Activated CD4-positive, alpha-beta T cell treated with anti-CD3 and anti-CD28 coated beads for 48 hours (primary cell): ENCODE results near the gene CD37.
"Not testable (repeated sequence)": the region's sequence is repeated elsewhere in the genome, so short reads cannot be mapped to it uniquely, and the experiment has no call there.

Experiments used
- DNase-seq: peaks from one replicate; pipeline ENCODE4 v3.0.0-alpha.2; 2020

Gene CD37, protein sequence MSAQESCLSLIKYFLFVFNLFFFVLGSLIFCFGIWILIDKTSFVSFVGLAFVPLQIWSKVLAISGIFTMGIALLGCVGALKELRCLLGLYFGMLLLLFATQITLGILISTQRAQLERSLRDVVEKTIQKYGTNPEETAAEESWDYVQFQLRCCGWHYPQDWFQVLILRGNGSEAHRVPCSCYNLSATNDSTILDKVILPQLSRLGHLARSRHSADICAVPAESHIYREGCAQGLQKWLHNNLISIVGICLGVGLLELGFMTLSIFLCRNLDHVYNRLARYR

DNA sequence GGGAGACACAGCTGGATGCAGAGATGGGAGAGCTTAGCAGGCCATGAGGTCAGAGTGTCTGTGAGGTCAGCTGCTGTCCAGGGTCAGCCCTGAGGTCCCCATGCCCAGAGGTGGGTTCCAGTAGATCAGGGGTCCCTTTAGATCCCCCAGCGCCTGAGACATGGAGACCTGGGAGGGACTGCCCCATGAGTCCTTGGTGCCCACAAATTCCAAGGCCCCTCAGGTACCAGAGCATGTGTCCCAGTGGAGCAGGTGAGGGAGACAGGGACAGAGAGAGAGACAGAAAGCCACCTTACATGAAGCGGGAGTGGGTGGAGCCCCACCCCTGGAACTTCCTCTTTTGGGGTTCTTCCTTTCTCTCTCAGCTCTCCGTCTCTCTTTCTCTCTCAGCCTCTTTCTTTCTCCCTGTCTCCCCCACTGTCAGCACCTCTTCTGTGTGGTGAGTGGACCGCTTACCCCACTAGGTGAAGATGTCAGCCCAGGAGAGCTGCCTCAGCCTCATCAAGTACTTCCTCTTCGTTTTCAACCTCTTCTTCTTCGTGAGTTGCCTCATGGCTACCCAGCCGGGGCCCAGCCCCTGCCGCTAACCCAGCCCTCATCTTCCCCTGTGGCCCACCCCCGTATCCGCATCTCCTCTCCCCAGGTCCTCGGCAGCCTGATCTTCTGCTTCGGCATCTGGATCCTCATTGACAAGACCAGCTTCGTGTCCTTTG, at the start of gene CD37:
CD37 (plus strand) TSS at position 336 of the 713 bp plus-strand sequence; CDS start at position 471, 135 bp downstream.
- DNase-seq, result peak; percentile 66

DNA sequence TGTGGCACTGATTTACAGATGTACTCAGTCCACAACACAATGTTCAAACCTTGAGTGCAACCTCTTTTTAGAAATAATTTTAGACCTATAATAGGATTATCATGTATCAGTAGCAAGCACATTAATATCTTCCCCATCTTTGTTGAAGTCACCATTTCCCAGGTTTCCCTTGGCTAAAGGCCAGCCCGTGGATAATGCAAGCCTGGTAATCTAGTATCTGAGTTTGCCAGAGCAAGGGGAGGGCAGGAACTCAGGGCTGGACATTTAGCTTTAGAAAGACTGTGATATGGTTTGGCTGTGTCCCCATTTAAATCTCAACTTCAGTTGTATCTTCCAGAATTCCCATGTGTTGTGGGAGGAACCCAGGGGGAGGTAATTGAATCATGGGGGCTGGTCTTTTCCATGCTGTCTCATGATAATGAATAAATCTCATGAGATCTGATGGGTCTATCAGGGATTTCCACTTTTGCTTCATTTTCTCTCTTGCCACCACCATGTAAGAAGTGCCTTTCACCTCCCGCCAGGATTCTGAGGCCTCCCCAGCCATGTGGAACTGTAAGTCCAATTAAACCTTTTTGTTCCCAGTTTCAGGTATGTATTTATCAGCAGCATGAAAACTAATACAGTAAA, 48.0 kb upstream of the CD37 start:
- no peak for DNase-seq

DNA sequence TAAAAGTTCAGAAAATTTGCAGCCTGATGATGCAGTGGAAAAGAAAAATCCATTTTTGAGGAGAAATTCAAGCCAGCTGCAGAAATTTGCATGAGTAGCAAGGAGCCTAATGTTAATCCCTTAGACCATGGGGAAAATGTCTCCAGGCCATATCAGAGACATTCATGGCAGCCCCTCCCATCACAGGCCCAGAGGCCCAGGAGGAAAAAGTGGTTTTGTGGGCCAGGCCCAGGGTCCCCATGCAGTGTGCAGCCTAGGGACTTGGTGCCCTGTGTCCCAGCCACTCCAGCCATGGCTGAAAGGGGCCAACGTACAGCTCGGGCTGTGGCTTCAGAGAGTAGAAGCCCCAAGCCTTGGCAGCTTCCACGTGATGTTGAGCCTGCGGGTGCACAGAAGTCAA, 47.0 kb upstream of the CD37 start:
- not testable (repeated sequence) for DNase-seq

DNA sequence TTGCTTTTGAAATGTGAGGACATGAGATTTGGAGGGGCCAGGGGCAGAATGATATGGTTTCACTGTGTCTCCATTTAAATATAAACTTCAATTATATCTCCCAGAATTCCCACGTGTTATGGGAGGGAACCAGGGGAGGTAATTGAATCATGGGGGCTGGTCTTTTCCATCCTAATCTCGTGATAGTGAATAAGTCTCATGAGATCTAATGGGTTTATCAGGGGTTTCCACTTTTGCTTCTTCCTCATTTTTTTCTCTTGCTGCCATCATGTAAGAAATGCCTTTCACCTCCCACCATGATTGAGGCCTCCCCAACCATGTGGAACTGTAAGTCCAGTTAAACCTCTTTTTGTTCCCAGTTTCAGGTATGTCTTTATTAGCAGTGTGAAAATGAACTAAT, 45.9 kb upstream of the CD37 start:
- not testable (repeated sequence) for DNase-seq

DNA sequence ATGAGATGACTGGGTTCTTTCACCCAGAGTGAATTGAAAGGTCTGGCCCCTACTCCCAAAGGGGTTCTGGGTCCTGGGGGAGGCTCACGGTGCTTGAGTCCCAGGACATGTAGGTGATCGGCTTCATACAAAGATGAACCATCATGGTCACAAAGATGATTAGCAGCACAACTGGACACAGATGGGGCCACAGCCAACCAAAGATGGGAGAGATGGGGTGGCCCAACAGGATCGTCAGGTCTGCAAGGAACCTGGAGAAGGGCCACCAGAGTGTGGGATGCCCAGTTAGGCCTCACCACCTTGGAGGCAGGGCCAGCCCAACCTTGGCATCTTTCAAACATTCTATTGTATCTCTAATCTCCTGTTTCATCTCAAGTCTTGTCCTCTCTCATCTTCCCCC, 44.7 kb upstream of the CD37 start:
- DNase-seq, result no peak

DNA sequence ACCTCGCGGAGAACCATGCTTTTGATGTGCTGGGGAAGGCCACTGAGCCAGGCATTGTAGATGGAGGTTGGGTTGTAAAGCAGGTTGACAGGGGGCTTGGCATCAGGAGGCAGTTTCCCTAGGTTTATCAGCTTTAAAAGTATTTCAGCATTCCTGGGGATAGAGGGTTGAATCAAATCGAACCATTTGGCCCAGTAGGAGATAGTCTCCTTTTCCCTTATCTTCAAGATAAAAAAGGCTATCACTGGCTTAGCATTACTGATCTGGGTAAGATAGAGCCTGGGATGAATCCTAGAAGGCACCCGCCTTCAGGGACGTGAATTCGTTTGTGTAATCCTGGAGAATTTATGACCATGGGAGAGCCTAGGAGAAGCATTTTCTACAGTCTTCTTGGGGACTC, 40.8 kb upstream of the CD37 start:
- DNase-seq, result no peak

DNA sequence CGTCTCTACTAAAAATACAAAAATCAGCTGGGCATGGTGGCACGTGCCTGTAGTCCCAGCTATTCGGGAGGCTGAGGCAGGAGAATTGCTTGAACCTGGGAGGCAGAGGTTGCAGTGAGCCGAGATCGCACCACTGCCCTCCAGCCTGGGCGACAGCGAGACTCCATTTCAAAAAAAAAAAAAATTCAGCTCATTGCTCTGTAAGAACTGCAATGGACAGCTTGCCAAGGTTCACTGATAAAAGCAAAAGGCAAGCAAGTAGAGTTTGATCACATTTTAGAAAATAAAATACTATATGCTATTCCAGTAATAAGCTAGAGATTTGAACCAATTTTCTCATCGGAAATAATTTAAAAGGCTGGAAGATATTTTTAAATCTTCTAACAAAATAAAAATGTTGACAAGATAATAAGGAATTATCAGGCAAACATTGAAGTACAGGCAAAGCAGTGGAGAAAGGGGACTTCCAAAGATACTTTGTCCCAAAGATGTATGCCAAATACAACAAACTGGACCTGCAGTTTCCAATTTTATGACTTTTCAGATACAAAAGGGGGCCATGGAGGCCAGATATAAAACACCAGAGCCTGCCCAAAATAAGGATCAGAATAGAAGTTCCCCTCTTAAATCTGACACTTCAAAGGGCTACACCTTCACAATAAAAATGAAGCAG, 39.9 kb upstream of the CD37 start:
- no peak for DNase-seq

DNA sequence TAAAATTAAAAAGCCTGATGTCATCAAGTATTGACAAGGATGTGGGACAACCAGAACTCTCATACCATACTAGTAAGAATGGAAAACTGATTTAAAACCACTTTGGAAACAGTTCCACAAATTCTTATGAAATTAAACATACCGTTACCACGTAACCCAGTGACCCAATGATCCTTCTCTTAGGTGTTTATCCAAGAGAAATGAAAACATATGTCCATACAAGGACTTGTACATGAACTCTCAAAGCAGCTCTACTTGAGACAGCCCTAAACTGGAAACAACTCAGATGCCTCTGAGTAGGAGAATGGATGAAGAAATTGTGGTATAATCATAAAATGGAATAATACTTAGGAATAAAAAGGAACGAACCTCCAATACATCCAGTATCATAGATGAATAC, 37.8 kb upstream of the CD37 start:
- no peak for DNase-seq

DNA sequence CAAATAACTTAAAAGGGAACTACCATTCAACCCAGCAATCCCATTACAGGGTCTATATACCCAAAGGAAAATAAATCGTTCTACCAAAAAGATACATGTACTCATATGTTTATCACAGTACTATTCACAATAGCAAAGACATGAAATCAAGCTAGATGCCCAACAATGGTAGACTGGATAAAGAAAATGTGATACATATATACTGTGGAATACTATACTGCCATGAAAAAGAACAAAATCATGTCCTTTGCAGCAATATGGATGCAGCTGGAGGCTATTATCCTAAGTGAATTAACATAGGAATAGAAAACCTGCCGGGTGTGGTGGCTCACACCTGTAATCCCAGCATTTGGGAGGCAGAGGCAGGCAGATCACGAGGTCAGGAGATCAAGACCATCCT, 36.6 kb upstream of the CD37 start:
- not testable (repeated sequence) for DNase-seq

DNA sequence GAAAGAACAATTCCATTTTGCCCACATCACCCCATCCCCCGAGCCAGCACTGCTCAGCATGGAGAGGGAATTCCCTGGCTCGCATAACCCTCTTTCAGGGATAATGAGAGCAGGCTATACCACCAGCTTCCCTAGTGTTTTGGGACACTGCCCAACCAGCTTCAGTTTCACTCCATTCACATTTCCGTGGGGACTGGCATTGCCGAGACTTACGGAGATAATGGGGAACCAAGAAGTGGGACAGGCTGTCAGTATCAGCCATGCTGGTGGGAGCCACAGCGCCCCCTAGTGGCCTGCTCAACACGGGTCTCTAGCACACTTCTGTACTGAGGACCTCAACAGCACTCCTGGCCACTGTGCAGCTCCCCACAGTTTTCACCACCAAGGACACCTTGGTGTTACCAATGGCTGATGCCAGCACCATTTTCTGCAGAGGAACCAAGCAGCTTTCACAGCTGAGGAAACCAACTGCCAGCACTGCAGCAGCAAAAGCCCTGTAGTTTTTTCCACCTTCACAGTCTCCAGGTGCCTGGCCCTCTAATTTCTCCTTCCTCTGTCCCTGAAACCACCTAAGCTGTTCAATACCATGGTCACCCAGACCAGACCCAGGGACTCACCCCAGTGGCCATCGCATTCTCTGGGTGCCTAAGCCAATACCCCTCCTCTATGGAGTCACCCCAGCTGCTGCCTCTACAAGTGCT, 33.9 kb upstream of the CD37 start:
- DNase-seq, result peak; percentile 92

DNA sequence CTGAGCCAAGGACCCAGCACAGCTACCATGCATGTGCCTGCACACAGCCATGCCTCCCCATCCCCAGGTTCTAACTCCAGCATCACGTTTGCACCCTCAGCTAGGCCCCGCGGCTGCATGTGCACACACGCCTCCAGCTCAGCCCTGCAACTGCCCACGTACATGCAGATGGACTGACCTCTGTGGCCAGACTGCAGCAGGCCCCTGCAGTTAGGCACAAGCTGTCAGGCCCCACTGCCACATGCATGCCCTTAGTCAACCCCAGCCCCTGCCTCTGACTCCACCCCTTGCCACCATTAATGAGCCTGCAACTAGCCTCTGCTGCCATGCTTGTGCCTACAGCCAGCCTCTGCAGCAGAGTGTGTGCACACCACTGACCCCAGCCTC, 33.3 kb upstream of the CD37 start:
- DNase-seq, result no peak

DNA sequence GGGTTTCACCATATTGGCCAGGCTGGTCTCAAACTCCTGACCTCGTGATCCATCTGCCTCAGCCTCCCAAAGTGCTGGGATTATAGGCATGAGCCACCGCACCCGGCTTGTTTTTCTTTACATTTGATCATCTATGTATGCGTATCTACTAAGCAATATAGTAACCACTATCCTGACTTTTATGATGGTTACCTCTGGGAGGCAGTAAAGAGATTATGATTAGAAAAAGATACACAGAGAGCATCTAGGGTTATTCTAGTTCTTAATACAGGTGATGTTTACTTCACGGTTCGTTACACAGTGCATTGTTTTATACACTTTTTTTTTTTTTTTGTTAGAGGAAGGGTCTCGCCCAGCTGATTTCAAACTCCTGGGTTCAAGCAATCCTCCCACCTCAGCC, 28.5 kb upstream of the CD37 start:
- DNase-seq, result not testable (repeated sequence)

DNA sequence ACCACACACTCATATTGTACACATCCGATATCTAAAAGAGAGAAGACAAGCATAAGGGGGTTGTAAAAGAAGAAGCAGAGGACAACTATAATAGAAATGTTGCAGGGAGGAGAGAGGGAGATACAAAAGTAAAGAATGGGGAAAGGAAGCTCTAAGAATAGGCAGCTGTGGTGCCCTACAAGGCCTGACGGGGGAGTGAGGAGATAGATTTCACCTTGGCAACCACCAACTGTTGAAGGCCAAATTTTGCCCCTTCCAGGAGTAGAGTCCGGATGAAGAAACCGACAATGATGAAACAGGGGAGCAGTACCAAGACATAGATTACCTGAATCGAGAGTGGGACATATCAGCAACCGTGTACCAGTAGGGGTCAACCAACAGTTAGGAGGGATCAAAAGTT, 26.1 kb upstream of the CD37 start:
- DNase-seq, result no peak

DNA sequence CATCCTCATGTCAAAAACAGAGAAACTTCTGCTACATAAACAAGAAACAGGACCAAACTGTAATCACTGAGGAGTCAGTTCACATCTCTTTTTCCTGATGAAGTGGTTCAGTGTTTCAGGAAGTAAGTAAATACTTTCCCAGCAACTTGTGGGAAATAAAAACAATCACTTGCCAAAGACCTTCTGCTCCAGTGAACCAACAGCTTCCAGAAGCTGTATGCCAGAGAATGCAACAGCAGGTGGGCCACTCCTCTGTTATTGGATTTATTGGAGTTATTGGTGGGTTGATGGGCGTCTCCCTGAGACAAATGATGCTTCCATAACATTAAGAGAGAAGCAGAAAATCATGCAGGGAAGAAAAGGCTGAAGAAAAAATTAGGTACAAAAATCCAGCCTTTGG, 20.1 kb upstream of the CD37 start:
- DNase-seq, result no peak

DNA sequence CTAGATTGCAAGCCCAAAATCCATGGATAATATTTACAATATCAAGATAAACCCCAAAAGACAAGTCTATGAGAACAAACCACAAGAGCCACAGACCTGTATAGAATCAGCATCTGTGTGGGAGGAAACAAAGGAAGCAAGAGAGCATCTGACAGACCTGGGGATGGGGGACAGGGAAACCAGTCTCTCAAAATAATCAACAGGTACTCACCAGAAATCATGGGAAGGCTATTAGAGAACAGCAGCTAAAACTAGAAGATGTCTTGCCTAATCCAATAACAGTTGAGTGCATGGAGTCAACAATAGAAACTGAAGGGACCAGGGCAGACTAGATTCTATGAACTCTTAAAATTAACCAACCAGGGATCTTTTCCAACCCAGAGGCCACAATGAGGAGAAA, 18.9 kb upstream of the CD37 start:
- DNase-seq, result no peak

DNA sequence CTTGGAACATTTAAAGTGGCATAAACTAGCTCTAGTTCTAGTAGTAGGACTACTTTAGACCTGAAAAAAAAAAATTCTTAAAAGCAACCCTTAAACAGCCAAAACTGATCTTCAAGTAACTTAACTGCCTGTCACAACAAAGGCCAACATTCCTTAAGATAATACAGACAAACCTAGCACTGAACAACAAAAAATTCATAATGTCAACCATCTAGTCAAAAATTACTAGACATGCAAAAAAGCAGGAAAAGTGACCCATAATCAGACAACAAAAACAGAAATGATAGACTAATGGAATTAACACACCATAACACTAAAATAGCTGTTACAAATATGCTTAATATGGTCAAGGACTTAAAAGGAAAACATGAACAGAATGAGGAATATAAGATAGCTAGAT, 16.9 kb upstream of the CD37 start:
- no peak for DNase-seq

DNA sequence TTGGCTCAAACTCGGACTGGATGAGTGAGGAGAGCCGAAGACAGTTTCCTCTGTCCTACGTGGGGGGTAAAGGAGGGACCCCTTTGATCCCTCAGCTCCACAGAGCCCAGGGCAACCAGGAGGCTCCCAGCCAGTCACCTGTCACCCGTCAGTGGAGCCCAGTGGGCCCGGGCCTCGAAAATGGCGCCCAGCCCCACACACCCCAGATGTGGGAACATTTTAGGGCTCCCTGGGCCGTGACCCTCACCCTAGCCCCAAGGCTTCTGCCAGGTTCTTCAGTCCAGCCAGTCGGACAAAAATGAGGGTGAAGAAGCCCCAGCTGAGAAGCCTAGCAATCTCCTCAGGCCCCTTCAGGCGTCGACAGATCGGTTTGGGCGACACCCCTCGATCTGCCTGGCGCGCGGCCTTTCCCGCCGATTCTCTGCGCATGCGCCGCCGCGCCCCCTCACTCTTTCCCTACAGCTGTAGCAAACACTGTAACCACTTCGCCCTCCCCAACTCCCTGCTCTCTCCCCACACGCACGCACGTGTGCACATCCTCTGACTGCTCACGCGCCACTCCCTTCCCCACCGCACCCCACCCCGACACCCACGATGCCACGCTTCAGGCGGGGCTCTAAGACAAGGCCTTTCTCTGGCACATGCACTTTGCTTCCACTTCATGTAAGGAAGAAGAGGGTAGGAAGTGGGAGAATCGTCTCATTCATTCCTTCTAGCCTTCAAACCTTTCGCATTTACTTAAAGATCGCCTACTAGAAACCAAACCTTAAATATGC, 10.2 kb upstream of the CD37 start, which contains the start of gene SLC6A16:
SLC6A16 (minus strand) TSS at position 391 of the 776 bp plus-strand sequence. CDS start 13,844 bp downstream, outside the sequence.
- DNase-seq, result no peak

DNA sequence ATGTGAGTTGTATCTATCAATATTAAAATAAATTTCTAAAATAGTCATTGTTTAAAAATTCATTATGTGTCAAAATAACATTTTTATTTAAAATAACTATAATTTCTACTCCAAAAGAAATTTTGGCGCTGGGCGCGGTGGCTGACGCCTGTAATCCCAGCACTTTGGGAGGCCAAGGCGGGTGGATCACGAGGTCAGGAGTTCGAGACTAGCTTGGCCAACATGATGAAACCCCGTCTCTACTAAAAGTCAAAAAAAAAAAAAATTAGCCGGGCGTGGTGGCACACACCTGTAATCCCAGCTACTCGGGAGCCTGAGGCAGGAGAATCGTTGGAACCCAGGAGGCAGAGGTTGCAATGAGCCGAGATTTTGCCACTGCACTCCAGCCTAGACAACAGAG, 9.4 kb upstream of the CD37 start:
- not testable (repeated sequence) for DNase-seq

DNA sequence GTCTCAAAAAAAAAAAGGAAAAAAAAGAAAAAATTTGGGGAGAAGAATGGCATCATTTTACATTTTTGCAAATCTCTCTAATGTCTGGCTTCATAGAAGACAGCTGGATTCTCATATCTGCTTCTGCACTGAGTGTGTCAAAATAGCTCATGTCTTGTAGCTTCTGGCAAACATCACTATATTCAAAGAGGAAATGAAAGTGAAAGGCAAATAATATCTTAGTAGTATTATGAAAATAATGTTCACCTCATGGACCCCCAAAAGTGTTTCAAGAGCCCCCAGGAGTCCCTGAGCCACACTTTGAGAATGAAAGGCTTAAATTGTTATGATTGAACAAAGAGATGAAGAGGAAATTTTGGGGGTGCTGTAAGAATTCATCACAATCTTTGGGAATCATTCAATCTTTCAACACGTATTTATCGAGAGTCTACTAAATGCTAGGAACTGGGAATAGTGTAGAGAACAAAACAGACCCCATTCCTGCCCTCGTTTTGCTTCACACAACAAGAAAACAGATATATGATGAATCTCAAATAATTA, 9.0 kb upstream of the CD37 start:
- no peak for DNase-seq

DNA sequence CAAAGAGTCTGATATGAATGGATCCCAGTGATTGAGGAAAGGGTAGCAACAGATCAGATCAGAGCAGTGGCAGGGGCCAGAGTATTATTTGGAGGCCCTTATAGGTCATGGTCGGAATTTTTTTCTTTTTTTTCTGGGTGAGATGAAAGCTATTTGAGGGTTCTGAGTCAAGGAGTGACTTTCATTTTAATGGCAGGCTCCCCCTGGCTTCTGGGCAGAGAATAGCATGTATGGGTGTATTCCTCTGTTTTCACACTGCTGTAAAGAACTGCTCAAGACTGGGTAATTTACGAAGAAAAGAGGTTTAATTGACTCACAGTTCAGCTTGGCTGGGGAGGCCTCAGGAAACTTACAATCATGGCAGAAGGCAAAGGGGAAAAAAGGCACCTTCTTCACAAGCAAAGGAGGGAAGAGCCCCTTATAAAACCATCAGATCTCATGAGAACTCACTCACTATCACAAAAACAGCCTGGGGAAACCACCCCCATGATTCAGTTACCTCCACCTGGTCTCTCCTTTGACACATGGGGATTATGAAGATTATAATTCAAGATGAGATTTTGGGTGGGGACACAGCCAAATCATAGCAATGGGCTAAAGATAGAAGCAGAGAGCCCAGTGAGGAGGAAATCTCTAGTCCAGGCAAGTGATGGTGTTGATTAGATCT, 7.2 kb upstream of the CD37 start:
- peak; percentile 68 for DNase-seq

DNA sequence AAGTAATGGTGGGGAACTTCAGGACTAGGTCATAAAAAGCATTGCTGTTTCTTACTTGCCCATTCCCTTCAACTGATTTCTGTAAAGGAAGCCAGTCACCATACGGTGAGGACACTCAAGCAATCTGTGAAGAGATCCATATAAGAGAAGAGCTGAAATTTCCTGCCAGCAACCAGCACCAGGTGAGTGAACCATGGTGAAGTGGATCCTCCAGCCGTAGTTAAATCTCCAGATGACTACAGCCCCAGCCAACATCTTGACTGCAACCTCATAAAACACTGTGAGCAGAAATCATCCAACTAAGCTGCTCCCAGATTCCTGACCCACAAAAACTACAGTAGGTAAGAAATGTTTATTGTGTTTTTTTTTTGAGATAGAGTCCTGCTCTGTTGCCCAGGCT, 6.5 kb upstream of the CD37 start:
- DNase-seq, result no peak
